Activated gamma-delta T cell treated with Interleukin-2 at 50 U/mL for 16 hours (primary cell): ENCODE measurements around the gene SPA17.

Source experiments
- DNase-seq: peaks from one replicate; pipeline ENCODE4 v3.0.0-alpha.2; 2020

SPA17 gene

GRCh38 chr11:124663861-124664260, 9.8 kb upstream of the SPA17 start:
- DNase-seq = no peak

- no peak for DNase-seq
These were observed 6.1 kb upstream of the SPA17 start for GRCh38 chr11:124667601-124668000.

GRCh38 chr11:124669193-124669592, 4.5 kb upstream of the SPA17 start:
- peak; percentile 37 for DNase-seq

GRCh38 chr11:124670732-124671131, 3.0 kb upstream of the SPA17 start:
- no peak for DNase-seq

GRCh38 chr11:124672536-124673215, 1.0 kb upstream of the SPA17 start:
- no peak for DNase-seq

GRCh38 chr11:124674168-124674517, 439 bp downstream of the SPA17 start:
- no peak for DNase-seq

GRCh38 chr11:124674571-124674970, 867 bp downstream of the SPA17 start:
- no peak for DNase-seq

- DNase-seq = no peak
These were observed 2.7 kb downstream of the SPA17 start for GRCh38 chr11:124676386-124676785.

GRCh38 chr11:124678416-124678815, 4.7 kb downstream of the SPA17 start:
- DNase-seq = no peak

- no peak for DNase-seq
These were observed 7.7 kb downstream of the SPA17 start for GRCh38 chr11:124681421-124681820.

- DNase-seq = no peak
These were observed 8.7 kb downstream of the SPA17 start for GRCh38 chr11:124682443-124682842.

GRCh38 chr11:124693142-124693541, 19.4 kb downstream of the SPA17 start:
- DNase-seq = no peak

GRCh38 chr11:124699547-124699946, 25.8 kb downstream of the SPA17 start:
- DNase-seq = no peak

- DNase-seq = no peak
These were observed 26.3 kb downstream of the SPA17 start for GRCh38 chr11:124700028-124700427.

- no peak for DNase-seq
These were observed 34.1 kb downstream of the SPA17 start for GRCh38 chr11:124707829-124708228.

- no peak for DNase-seq
These were observed 38.7 kb downstream of the SPA17 start for GRCh38 chr11:124712392-124712791.

GRCh38 chr11:124716591-124716990, 42.9 kb downstream of the SPA17 start:
- DNase-seq = no peak

GRCh38 chr11:124717421-124717785, 43.7 kb downstream of the SPA17 start:
- DNase-seq = no peak

GRCh38 chr11:124717786-124718651, 44.3 kb downstream of the SPA17 start:
- peak; percentile 6 for DNase-seq

- no peak for DNase-seq
These were observed 45.1 kb downstream of the SPA17 start for GRCh38 chr11:124718801-124719200.

GRCh38 chr11:124719534-124719933, 45.8 kb downstream of the SPA17 start:
- DNase-seq = no peak

- no peak for DNase-seq
These were observed 48.5 kb downstream of the SPA17 start for GRCh38 chr11:124722176-124722575.

- no peak for DNase-seq
These were observed 51.4 kb downstream of the SPA17 start for GRCh38 chr11:124724979-124725718.

GRCh38 chr11:124725719-124726105, 52.0 kb downstream of the SPA17 start:
- DNase-seq = no peak
